OCI-LY7 (cell line): ENCODE results near the gene USB1. TPM values are rescaled to one million over a fixed set of nuclear protein-coding genes. Genes with fewer than 3 reads are reported as not detected.

Experiments
- BruUV-seq: library from RNA; stranded (reverse); fragments of 400-500 nt; replicated peaks from 2 replicates; lab custom pipeline; 2021; lab: Mats Ljungman, UMichigan
- CTCF ChIA-PET: fragments of 300-600 bp; sonication (Branson Sonifier 250); formaldehyde crosslinking; loops from one replicate; lab custom pipeline; 2022; ENCODE audit warnings: antibody characterized with exemption; ENCODE audit not compliant: unreplicated experiment; lab: Charles Lee
- POLR2A ChIA-PET: fragments of 300-600 bp; sonication (Branson Sonifier 250); formaldehyde crosslinking; loops from one replicate; lab custom pipeline; 2022; ENCODE audit warnings: antibody characterized with exemption; lab: Charles Lee
- DNase-seq: peaks from one replicate; pipeline ENCODE4 v3.0.0-alpha.2; 2015; ENCODE audit warnings: low spot score
- H2AFZ ChIP-seq: fragments of 200-600 bp; sonication (generic), shearing (Covaris generic); 2 replicates; pipeline ENCODE4 v1.6.1; 2014; ENCODE audit warnings: mild to moderate bottlenecking, antibody characterized with exemption, low read length, moderate library complexity
- H3K27ac ChIP-seq: fragments of 200-600 bp; sonication (generic); 2 replicates; pipeline ENCODE4 v1.5.1; 2014; ENCODE audit warnings: mixed run types, low read depth, mild to moderate bottlenecking, moderate library complexity, low read length, inconsistent platforms; ENCODE audit not compliant: poor library complexity, severe bottlenecking
- H3K36me3 ChIP-seq: fragments of 200-600 bp; sonication (generic); 2 replicates; pipeline ENCODE4 v1.6.1; 2014; ENCODE audit warnings: mild to moderate bottlenecking, antibody characterized with exemption, low read length, moderate library complexity, mixed read lengths; ENCODE audit not compliant: insufficient read depth
- H3K4me1 ChIP-seq: fragments of 200-600 bp; sonication (generic); 2 replicates; pipeline ENCODE4 v1.5.1; 2014; ENCODE audit warnings: mild to moderate bottlenecking, low read length; ENCODE audit not compliant: insufficient read depth, poor library complexity, severe bottlenecking
- H3K4me2 ChIP-seq: fragments of 200-600 bp; sonication (generic); 2 replicates; pipeline ENCODE4 v1.6.1; 2014; ENCODE audit warnings: mild to moderate bottlenecking, low read length
- H3K4me3 ChIP-seq: fragments of 200-600 bp; sonication (generic); 2 replicates; pipeline ENCODE4 v1.5.1; 2014; ENCODE audit warnings: mild to moderate bottlenecking, low read depth, low read length; ENCODE audit not compliant: poor library complexity, severe bottlenecking
- H3K79me2 ChIP-seq: fragments of 200-600 bp; sonication (generic); 2 replicates; pipeline ENCODE4 v1.6.1; 2016; ENCODE audit warnings: low read depth, mild to moderate bottlenecking, low read length, moderate library complexity, mixed read lengths; ENCODE audit not compliant: insufficient read depth
- H3K9me2 ChIP-seq: fragments of 200-600 bp; sonication (generic); 2 replicates; pipeline ENCODE4 v1.6.1; 2016; ENCODE audit warnings: mild to moderate bottlenecking, low read length, mixed read lengths; ENCODE audit not compliant: insufficient read depth
- H3K9me3 ChIP-seq: fragments of 200-600 bp; sonication (generic); 2 replicates; pipeline ENCODE4 v1.6.1; 2014; ENCODE audit warnings: mild to moderate bottlenecking, mixed run types, low read length, mixed read lengths
- H4K20me1 ChIP-seq: fragments of 200-600 bp; sonication (generic); 2 replicates; pipeline ENCODE4 v1.6.1; 2014; ENCODE audit warnings: mild to moderate bottlenecking, antibody characterized with exemption, low read length, moderate library complexity, mixed read lengths; ENCODE audit not compliant: insufficient read depth
- EZH2phosphoT487 ChIP-seq: fragments of 200-600 bp; sonication (generic); IDR thresholded peaks from 2 replicates; pipeline ENCODE4 v1.6.1; 2018; ENCODE audit warnings: low read depth, borderline replicate concordance, mild to moderate bottlenecking, mixed run types, antibody characterized with exemption, low read length, moderate library complexity, mixed read lengths
- intact Hi-C: fragments of 100-400 bp; cut with micrococcal nuclease; formaldehyde crosslinking; loops from one replicate; pipeline ENCODE4 v1.10.0; 2022; ENCODE audit not compliant: unreplicated experiment
- total RNA-seq, 2 experiments: library from RNA; depleted of rRNA in 1 of 2; stranded (reverse); fragments of >200 nt in 1 of 2; shearing (Covaris generic) in 1 of 2; gene quantifications; 2 replicates each; pipeline ENCODE4 v1.2.3, GENCODE V29; 2014 to 2022
- TF ChIP-seq, protein P1 (sequence below): fragments of 200-600 bp; sonication (generic); conservative IDR thresholded peaks from 2 replicates; pipeline ENCODE4 v1.5.1; 2014; ENCODE audit warnings: mild to moderate bottlenecking, antibody characterized with exemption, low read length, moderate library complexity, mixed read lengths

Gene USB1
- total RNA-seq, 2 experiments from 2014 or later, result 12.5 to 48.3 TPM

DNA sequence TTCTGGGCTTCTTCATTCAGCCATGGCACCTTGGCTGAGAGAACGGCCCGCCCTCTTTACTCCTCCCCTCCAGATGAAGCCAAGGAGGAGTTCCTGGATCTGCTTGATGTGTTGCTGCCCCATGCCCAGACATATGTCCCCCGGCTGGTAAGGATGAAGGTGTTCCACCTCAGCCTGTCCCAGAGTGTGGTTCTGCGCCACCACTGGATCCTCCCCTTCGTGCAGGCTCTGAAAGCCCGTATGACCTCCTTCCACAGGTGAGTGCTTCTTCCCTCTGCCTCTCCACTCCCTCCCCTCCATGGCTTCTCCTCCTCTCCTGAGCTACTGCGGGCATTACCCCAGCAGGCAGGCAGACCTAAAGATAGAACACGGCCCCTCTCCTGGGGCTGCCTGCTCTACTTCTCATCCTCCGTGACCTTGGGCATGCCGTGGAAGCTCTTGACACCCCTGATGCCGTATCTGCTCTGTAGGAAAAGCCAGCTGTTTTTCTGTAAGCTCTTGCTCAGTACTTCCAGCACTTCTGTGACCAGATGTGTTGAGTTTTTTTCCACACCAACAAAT lies 8.7 kb downstream of the USB1 start:
- Histone ChIP-seq H3K4me3 (no peak overlapping the region), H3K4me1 (no peaks in the 10 kb centered on the region), H3K79me2 (no peaks in the 10 kb centered on the region), H2AFZ (no peak overlapping the region), H3K4me2 (no peak overlapping the region), H3K27ac (no peak overlapping the region), H3K36me3 (peaks cover 59% of the 10 kb centered on the region), H4K20me1 (no peaks in the 10 kb centered on the region), H3K9me2 (no peaks in the 10 kb centered on the region), H3K9me3 (no peaks in the 10 kb centered on the region)
- ChIA-PET CTCF (no interaction called here), POLR2A (interaction anchor here (0.6 to 0.7 kb wide), 2 partner anchors 68 to 143 kb away, joined by 3 read pairs; no protein-coding TSS in a partner anchor)
- DNase-seq, result no peak
- BruUV-seq, result no TSS peak
- intact Hi-C loops, result loop anchor here (10.0 kb wide), 1 partner anchor 435 kb away; no protein-coding TSS in a partner anchor
- TF ChIP-seq EZH2phosphoT487, result no peak
- TF ChIP-seq, protein P1, sequence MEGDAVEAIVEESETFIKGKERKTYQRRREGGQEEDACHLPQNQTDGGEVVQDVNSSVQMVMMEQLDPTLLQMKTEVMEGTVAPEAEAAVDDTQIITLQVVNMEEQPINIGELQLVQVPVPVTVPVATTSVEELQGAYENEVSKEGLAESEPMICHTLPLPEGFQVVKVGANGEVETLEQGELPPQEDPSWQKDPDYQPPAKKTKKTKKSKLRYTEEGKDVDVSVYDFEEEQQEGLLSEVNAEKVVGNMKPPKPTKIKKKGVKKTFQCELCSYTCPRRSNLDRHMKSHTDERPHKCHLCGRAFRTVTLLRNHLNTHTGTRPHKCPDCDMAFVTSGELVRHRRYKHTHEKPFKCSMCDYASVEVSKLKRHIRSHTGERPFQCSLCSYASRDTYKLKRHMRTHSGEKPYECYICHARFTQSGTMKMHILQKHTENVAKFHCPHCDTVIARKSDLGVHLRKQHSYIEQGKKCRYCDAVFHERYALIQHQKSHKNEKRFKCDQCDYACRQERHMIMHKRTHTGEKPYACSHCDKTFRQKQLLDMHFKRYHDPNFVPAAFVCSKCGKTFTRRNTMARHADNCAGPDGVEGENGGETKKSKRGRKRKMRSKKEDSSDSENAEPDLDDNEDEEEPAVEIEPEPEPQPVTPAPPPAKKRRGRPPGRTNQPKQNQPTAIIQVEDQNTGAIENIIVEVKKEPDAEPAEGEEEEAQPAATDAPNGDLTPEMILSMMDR, result no peak

DNA sequence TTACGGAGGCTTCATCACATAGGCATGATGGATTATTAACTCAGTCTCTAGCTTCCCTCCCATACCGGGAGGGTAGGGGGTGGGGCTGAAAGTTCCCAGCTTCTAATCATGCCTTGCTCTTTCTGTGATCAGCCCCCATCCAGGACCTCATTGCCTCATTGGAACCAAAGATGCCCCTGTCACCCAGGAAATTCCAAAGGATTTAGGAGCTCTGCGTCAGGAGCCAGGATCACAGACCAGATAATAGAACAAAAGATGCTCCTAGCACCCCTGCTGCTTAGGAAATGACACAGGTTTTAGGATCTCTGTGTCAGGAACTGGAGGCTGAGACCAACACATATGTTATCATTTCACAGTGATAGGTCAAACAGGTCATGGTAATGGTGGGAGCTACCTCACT lies 9.7 kb downstream of the USB1 start:
- no peak for DNase-seq
- no peak for TF ChIP-seq EZH2phosphoT487
- TF ChIP-seq, protein P1, result no peak
- peaks cover 55% of the 10 kb centered on the region for H3K36me3 ChIP-seq
- no peaks in the 10 kb centered on the region for H3K9me3 ChIP-seq
- no peaks in the 10 kb centered on the region for H4K20me1 ChIP-seq
- H3K79me2 ChIP-seq, result no peaks in the 10 kb centered on the region
- CTCF ChIA-PET, result no interaction called here
- BruUV-seq, result no TSS peak
- H3K9me2 ChIP-seq, result no peaks in the 10 kb centered on the region
- no peak overlapping the region for H2AFZ ChIP-seq
- intact Hi-C loops, result no loop called here
- H3K4me3 ChIP-seq, result no peak overlapping the region
- POLR2A ChIA-PET, result interaction anchor here (0.6 kb wide), 1 partner anchor 144 kb away, joined by 3 read pairs; no protein-coding TSS in a partner anchor
- H3K4me2 ChIP-seq, result no peak overlapping the region
- H3K4me1 ChIP-seq, result no peaks in the 10 kb centered on the region
- H3K27ac ChIP-seq, result no peak overlapping the region

GRCh38 chr16:58011652-58012051 lies 10.4 kb downstream of the USB1 start:
- no peak overlapping the region for H3K27ac ChIP-seq
- H3K4me3 ChIP-seq, result no peak overlapping the region
- H3K9me3 ChIP-seq, result no peaks in the 10 kb centered on the region
- no peak for DNase-seq
- H3K79me2 ChIP-seq, result no peaks in the 10 kb centered on the region
- TF ChIP-seq EZH2phosphoT487, result no peak
- TF ChIP-seq, protein P1, result no peak
- H3K36me3 ChIP-seq, result peaks cover 48% of the 10 kb centered on the region
- BruUV-seq, result no TSS peak
- POLR2A ChIA-PET, result no interaction called here
- no peaks in the 10 kb centered on the region for H4K20me1 ChIP-seq
- no peaks in the 10 kb centered on the region for H3K9me2 ChIP-seq
- no peak overlapping the region for H2AFZ ChIP-seq
- CTCF ChIA-PET, result no interaction called here
- no peaks in the 10 kb centered on the region for H3K4me1 ChIP-seq
- intact Hi-C loops, result no loop called here
- H3K4me2 ChIP-seq, result no peak overlapping the region
